Neuron (in vitro differentiated cells): Measurements from ENCODE around the gene AKNA.
"Not testable (repeated sequence)": the region's sequence is repeated elsewhere in the genome, so short reads cannot be mapped to it uniquely, and the experiment has no call there.

Experiments
- H2AFZ ChIP-seq: one replicate; pipeline ENCODE4 v1.6.1; 2013; ENCODE audit warnings: low read depth, mild to moderate bottlenecking, inconsistent platforms, low read length, moderate library complexity
- H3K27me3 ChIP-seq: one replicate; pipeline ENCODE4 v1.6.1; 2013; ENCODE audit warnings: low read length; ENCODE audit not compliant: insufficient read depth
- H3K36me3 ChIP-seq: one replicate; pipeline ENCODE4 v1.6.1; 2013; ENCODE audit warnings: low read length; ENCODE audit not compliant: insufficient read depth
- H3K4me1 ChIP-seq: one replicate; pipeline ENCODE4 v1.6.1; 2013; ENCODE audit warnings: low read length; ENCODE audit not compliant: insufficient read depth
- H3K4me3 ChIP-seq: 2 replicates; pipeline ENCODE4 v1.5.1; 2013; ENCODE audit warnings: mild to moderate bottlenecking, low read length, moderate library complexity
- H3K9me3 ChIP-seq: one replicate; pipeline ENCODE4 v1.6.1; 2013; ENCODE audit warnings: low read length

Gene AKNA

GRCh38 chr9:114339130-114339908, 48.5 kb downstream of the AKNA start:
- Histone ChIP-seq H3K36me3 (peaks cover 7% of the 10 kb centered on the region), H3K4me3 (no peak overlapping the region), H2AFZ (no peak overlapping the region), H3K4me1 (no peaks in the 10 kb centered on the region), H3K9me3 (no peaks in the 10 kb centered on the region), H3K27me3 (no peaks in the 10 kb centered on the region)

- Histone ChIP-seq H3K36me3 (peaks cover 7% of the 10 kb centered on the region), H3K9me3 (no peaks in the 10 kb centered on the region), H3K4me1 (no peaks in the 10 kb centered on the region), H3K4me3 (no peak overlapping the region), H3K27me3 (no peaks in the 10 kb centered on the region), H2AFZ (no peak overlapping the region)
Observed at GRCh38 chr9:114338187-114338586, 49.6 kb downstream of the AKNA start.

GRCh38 chr9:114336699-114337395, 50.9 kb downstream of the AKNA start:
- Histone ChIP-seq H2AFZ (no peak overlapping the region), H3K9me3 (no peaks in the 10 kb centered on the region), H3K36me3 (peaks cover 7% of the 10 kb centered on the region), H3K4me1 (no peaks in the 10 kb centered on the region), H3K4me3 (no peak overlapping the region), H3K27me3 (no peaks in the 10 kb centered on the region)

- no peaks in the 10 kb centered on the region for H3K9me3 ChIP-seq
- H3K27me3 ChIP-seq, result no peaks in the 10 kb centered on the region
- H3K4me1 ChIP-seq, result no peaks in the 10 kb centered on the region
- H3K36me3 ChIP-seq, result peaks cover 4% of the 10 kb centered on the region
- H3K4me3 ChIP-seq, result no peak overlapping the region
- H2AFZ ChIP-seq, result no peak overlapping the region
Observed at GRCh38 chr9:114336157-114336556, 51.6 kb downstream of the AKNA start.

GRCh38 chr9:114335745-114336144, 52.0 kb downstream of the AKNA start:
- Histone ChIP-seq H3K4me3 (no peak overlapping the region), H2AFZ (no peak overlapping the region), H3K9me3 (no peaks in the 10 kb centered on the region), H3K27me3 (no peaks in the 10 kb centered on the region), H3K4me1 (no peaks in the 10 kb centered on the region), H3K36me3 (peaks cover 4% of the 10 kb centered on the region)

- no peak overlapping the region for H2AFZ ChIP-seq
- no peak overlapping the region for H3K4me3 ChIP-seq
- no peaks in the 10 kb centered on the region for H3K4me1 ChIP-seq
- H3K27me3 ChIP-seq, result no peaks in the 10 kb centered on the region
- no peaks in the 10 kb centered on the region for H3K9me3 ChIP-seq
- H3K36me3 ChIP-seq, result peaks cover 4% of the 10 kb centered on the region
Observed at GRCh38 chr9:114334490-114334889, 53.3 kb downstream of the AKNA start.

- H3K9me3 ChIP-seq, H2AFZ ChIP-seq, H3K4me3 ChIP-seq, H3K36me3 ChIP-seq, H3K4me1 ChIP-seq, H3K27me3 ChIP-seq: not testable (repeated sequence)
Observed at GRCh38 chr9:114333718-114334117, 54.1 kb downstream of the AKNA start.

- not testable (repeated sequence) for H2AFZ ChIP-seq, H3K4me3 ChIP-seq, H3K4me1 ChIP-seq, H3K36me3 ChIP-seq, H3K9me3 ChIP-seq, H3K27me3 ChIP-seq
Observed at GRCh38 chr9:114332474-114333040, 55.2 kb downstream of the AKNA start.

- H2AFZ ChIP-seq, H3K9me3 ChIP-seq, H3K27me3 ChIP-seq, H3K4me3 ChIP-seq, H3K36me3 ChIP-seq, H3K4me1 ChIP-seq: not testable (repeated sequence)
Observed at GRCh38 chr9:114331229-114332195, 56.3 kb downstream of the AKNA start.

- H2AFZ ChIP-seq, result no peak overlapping the region
- no peaks in the 10 kb centered on the region for H3K4me1 ChIP-seq
- H3K4me3 ChIP-seq, result no peak overlapping the region
- no peaks in the 10 kb centered on the region for H3K36me3 ChIP-seq
- H3K9me3 ChIP-seq, result no peaks in the 10 kb centered on the region
- H3K27me3 ChIP-seq, result peaks cover 2% of the 10 kb centered on the region
Observed at GRCh38 chr9:114330636-114331035, 57.1 kb downstream of the AKNA start.

- H3K27me3 ChIP-seq, H3K9me3 ChIP-seq, H3K4me3 ChIP-seq, H3K4me1 ChIP-seq, H3K36me3 ChIP-seq, H2AFZ ChIP-seq: not testable (repeated sequence)
Observed at GRCh38 chr9:114329625-114330022, 58.2 kb downstream of the AKNA start, which contains the start of gene ORM2. Gene ORM2, plus strand, starts transcription at chr9:114329869. Its CDS starts 36 bp downstream, at chr9:114329905.

GRCh38 chr9:114328937-114329624, 58.7 kb downstream of the AKNA start:
- H3K36me3 ChIP-seq, H3K27me3 ChIP-seq, H3K9me3 ChIP-seq, H2AFZ ChIP-seq, H3K4me3 ChIP-seq, H3K4me1 ChIP-seq: not testable (repeated sequence)
